HG02678 (cell line): ENCODE data around the gene RAB1B.
"Not testable (repeated sequence)": the region's sequence is repeated elsewhere in the genome, so short reads cannot be mapped to it uniquely, and the experiment has no call there.

ENCODE experiments used
- ATAC-seq: cut with Tn5 transposase; IDR thresholded peaks from one replicate; pipeline ENCODE4 v1.9.1; 2021; ENCODE audit warnings: mild to moderate bottlenecking, moderate library complexity; ENCODE audit not compliant: unreplicated experiment

The RAB1B gene

DNA sequence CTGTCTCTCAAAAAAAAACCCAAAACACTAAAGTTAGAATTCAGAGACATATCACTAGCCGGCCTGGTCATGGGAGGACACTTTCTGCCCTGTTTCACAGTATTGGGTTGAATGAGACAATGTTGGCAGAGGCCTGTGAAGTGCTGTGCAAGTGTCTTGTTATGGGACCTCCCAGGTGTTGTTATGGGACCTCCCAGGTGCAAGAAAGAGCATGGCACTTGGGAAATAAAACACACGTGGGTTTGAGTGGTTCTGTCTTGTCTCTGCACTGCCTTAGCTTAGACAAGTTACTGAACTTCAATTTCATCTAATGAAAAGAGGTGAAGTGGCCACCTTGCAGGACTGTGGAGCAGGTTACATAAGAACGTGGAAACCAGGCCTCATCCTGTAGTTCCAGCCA is 28.9 kb upstream of the RAB1B start:
- ATAC-seq = no peak

DNA sequence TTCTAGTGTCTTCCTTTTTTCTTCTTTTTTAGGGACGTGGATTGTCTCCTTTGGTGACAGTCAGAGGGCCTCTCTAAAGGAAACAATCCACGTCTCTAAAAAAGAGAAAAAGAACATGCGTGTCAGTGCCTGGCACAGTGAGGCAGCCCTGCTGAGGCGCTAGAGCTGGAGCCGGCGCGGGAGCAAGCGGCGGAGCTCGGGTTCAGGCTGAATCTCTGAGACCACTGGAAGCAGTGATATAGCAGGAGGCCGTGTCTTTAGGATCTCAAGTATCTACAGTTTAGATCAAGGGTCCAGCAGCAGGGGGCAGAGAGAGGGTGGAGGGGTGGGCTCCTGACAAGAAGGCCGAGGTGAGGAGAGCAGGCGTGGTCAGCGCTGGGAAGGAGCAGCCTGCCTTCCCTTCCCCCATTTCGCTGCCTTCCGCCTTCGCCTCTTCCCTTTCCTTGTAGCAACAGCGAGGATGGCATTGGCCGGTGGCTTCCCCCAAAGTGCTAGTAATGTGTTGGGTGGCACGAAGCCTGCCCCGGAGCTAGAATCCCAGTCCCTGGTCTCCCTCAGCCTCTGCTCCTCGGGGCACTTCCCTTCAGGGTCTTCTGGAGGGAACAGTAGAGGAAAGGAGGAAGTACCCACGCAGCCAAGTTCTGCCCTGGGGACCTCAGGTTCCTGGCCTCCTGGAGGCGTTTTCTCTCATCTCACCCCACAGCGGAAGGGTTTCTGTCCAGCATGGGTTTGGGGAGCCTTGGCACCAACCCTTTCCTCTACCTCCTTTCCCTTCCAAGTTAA is 28.2 kb upstream of the RAB1B start:
- no peak for ATAC-seq

DNA sequence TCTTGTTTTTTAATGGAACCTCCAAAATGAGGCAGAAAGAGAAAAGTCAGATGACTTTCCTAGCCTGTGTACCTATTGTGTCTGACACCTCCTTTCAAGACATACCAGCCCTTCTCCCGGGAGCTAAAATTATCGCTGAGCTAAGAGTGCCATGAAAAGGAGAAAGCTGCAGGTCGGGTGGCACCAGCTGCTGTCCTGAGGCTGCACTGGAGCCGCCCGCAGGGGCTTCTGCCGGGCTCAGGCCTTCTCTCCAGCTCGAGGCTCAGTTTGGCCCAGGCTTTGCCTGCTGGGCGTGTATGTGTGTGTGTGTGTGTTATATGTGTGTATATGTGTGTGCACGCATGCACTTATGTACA is 27.7 kb upstream of the RAB1B start:
- ATAC-seq = no peak

DNA sequence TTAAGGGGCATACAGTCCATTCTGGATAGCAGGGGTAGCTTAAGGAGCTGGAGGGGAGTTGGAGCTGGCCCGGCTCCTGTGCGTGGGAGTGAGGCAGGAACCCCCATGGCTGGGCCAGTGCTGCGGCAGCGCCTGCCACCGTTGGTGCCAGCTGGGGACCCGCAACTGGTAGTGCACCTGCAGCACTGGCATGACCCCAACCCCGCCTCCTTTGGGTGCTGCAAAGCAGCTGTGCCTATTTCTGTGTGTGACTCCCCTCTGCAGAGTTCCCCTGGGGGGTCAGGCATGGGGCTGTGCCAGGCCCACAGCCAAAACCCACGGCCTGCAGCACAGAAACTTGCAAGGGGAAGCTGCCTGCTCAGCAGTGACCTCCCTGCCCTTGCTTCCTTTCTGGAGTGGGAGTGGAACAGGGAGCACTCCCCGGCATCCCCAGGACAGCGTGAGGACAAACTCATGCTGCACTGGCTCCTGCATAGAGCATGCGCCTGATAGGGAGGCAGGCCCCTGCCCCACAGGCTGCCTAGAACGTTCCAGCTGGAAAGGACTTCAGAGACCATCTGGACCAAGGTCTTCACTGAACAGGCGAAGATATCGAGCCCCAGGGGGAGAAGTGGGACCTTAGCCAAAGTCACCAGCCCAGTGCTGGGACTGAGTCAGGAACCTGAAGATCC is 26.2 kb upstream of the RAB1B start:
- no peak for ATAC-seq

DNA sequence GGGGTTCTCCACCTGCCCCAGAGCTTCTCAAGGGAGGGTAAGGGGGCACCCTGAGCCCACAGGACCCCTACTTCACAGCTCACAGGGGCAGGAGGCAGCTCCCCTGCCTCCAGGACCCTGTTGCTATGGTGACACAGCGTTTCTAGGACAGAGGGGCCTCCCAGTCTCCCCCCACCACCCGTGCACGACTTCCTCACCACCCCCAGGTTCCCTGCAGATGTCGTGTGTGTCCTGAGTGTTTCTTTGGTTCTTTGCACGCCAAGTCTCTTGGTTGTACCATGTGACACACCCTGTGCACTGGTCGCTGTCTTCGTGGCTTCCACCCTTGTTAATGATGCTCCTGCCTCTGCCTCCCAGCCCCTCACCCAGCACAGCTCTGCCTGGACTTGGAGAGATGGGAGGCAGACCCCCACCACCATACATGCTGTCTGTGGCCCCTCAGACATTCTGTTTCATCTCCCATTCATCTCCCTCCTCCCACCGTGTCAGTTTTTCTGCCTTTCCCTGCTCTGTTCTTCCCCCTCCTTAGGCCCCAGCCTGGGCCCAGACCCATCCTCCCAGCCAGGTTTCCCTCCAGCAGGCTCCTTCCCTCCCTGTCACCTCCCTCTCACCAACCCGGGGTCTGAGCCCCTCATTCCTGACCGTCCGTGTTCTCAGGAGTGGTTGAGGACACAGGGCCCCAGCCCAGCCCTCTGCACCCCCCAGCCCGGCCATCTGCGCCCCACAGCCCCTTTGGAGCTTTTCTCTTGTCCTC is 24.5 kb upstream of the RAB1B start:
- no peak for ATAC-seq

DNA sequence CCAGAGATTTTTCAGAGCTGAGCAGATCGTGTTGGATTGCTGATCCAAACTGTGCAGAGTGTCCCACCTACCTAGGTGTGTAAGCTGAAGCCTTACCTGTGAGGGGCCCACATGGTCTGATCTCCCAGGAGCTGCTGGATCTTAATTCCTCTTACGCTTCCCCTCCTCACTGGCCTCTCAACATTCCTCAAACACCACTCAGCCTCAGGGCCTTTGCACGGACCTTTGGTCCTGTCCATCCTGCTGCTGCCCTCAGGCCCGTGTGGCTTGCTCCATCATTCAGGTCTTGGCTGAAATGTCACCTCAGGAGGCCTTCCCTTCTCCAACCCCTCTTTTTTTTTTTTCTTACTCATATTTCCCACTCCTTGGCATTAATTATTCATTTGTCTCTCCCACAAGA is 21.1 kb upstream of the RAB1B start:
- ATAC-seq = no peak

DNA sequence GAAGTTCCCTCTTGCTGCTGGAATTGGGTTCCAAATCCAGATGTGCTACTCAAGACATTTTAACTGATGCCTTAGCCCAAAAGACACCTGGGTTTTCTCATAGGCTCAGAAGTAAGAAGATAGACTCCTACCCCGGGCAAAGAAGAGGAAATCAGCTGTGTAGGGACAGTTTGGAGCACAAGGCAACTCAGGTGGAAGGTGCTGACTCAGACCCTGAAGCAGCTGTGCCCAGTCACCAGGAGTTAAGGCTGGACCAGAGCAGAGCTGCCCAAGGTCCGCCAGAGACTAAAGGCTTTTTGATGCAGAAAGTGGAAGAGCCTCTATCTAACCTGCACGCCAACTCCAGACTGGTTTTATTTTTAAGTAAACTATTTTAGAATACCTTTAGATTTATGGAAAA is 20.6 kb upstream of the RAB1B start:
- ATAC-seq = no peak

DNA sequence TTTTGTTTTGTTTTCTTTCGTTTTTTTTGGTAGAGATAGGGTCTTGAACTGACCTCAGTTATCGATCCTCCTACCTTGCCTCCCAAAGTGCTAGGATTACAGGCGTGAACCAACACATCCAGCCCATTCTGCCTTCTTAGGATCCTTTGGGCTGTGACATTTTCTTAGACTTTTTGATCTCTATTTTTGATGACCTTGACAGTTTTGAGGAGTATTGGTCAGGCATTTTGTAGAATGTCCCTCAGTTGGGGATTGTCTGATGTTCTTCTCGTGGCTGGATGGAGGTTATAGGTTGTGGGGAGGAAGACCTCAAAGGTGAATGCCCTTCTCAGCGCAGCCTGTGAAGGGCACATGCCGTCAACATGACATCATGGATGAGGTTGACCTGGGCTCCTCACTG is 19.5 kb upstream of the RAB1B start:
- no peak for ATAC-seq

DNA sequence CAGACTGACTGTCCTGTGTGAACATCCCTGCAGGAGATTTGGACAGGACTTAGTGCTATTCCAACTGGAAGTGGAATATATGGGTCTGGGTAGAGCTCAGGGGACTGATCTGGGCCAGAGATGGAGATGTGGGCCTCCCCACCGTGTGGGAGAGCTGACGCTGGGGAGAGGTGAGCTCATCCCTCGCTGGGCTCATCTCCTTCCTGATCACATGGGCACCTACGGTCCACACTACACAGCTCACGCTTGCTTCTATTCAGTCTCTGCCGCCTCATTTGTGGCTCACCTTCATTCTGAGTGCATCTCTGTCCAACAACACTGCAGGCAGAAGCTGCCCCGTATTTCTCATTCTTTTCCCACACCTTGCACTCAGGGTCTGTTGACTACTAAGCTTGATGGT is 16.6 kb upstream of the RAB1B start:
- ATAC-seq = no peak

DNA sequence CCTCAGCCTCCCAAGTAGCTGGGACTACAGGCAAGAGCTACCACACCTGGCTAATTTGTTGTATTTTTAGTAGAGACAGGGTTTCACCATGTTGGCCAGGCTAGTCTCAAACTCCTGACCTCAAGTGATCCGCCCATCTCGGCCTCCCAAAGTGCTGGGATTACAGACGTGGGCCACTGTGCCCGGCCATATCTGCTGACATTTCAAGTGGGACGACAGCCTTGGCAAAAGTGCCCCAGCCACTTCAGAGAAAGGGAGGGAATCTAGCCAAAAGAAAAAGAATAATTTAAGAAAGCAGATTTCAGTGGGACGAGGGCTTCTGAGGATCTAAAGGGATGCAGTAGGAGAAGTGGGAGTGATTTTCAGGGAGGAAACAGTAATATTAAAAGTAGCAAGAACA is 15.4 kb upstream of the RAB1B start:
- not testable (repeated sequence) for ATAC-seq

DNA sequence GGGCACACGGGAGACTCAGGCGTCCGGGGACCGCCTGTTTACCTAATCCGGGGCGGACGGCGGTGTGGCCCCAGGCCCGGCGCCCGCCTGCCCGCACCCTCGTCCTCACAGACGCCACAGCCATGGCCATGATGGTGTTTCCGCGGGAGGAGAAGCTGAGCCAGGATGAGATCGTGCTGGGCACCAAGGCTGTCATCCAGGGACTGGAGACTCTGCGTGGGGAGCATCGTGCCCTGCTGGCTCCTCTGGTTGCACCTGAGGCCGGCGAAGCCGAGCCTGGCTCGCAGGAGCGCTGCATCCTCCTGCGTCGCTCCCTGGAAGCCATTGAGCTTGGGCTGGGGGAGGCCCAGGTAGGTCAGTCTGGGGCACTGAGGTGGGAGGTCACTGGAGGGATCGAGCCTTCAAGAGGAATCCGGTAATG is 10.0 kb upstream of the RAB1B start:
- ATAC-seq = no peak

DNA sequence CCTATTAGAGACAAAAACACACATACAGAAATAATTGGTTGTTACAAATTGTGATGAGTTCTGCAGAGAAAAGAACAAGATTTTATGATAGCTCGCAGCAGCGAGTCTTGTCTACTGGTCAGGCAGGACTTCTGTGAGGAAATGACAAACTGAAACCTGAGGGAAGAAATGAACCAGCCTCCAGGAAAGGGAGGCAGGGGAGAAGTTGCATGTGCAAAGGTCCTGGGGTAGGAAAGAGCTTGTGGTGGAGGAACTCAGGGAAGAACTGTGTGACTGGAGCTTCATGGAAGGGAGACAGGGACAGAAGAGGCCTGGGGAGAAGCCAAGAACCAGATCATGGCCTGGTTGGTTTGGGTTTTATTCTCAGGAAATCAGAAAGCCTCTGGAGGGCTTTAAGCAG is 9.2 kb upstream of the RAB1B start:
- ATAC-seq = no peak

DNA sequence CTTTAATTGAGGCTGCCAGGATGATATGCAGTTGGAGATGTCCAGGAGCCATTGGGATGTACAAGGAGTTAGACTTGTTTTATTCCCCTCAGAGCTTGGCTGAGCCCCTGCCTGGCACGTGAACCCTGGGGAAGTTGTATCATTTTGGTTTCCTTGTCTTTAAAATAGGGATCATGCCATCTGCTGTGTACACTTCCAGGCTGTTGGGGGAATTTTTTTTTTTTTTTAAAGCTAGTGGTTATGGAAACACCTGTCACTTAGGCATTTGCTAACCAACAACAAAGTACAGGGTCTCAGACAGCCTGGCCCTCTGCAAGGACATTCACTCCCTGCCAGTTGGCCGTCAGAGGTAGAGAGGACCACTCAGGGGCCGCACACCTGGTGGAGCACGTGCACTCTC is 8.5 kb upstream of the RAB1B start:
- ATAC-seq = no peak

DNA sequence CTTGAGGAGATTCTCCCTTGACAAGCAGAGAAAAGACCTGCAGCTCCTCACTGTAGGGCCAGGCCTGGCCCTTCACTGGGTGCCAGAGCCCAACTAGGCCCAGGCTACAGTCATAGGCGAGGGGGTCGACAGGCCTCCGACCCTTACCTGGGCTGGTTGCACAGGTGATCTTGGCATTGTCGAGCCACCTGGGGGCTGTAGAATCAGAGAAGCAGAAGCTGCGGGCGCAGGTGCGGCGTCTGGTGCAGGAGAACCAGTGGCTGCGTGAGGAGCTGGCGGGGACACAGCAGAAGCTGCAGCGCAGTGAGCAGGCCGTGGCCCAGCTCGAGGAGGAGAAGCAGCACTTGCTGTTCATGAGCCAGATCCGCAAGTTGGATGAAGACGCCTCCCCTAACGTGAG is 6.9 kb upstream of the RAB1B start:
- no peak for ATAC-seq

DNA sequence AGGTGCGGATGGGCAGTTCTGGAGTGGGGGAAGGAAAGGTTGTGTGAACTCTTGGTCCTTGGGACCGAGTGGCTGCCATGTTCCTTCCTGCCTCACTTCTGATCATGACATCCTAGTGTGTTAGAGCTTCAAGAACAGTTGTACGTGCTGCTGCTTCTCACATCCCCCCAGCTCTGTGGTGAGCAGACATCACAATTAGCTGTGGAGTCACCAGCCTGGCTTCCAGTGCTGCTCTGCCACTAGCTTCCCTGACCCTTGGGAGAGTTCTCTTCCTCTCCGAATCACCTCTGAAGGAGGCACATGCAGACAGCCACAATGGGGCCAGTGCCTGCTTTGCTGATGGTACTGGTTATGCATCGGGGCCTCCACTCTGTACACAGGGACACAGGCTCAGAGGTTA is 6.2 kb upstream of the RAB1B start:
- ATAC-seq = no peak

DNA sequence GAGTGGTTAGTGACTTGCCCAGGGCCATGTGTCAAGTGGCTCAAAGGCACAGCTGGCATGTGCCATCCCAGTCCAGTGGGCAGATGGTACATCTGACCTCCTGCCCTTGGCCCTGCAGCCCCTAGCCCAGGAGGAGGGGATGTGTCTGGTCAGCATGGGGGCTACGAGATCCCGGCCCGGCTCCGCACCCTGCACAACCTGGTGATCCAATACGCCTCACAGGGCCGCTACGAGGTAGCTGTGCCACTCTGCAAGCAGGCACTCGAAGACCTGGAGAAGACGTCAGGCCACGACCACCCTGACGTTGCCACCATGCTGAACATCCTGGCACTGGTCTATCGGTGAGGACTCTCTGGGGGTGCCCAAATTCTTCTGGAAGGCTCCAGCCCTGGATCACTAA is 5.7 kb upstream of the RAB1B start:
- ATAC-seq = no peak

DNA sequence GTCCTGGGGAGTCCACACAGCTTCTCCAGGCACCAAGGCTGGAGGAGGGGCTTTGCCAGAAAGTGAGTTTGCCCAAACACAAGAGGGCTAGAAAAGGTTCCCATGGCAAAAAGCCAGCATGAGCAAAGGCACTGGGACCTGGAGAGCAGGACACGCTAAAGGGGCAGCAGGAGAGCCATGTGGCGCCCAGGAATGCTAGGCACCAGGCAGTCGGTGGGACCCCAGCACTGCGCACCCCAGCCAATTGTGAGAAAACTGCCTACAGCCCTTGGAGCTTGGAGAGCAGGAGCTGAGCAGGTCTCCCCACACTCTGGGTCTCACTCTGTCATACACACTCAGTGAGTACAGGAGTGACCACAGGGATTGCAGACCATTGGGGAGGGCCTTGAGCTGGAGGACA is 5.2 kb upstream of the RAB1B start:
- ATAC-seq = no peak

DNA sequence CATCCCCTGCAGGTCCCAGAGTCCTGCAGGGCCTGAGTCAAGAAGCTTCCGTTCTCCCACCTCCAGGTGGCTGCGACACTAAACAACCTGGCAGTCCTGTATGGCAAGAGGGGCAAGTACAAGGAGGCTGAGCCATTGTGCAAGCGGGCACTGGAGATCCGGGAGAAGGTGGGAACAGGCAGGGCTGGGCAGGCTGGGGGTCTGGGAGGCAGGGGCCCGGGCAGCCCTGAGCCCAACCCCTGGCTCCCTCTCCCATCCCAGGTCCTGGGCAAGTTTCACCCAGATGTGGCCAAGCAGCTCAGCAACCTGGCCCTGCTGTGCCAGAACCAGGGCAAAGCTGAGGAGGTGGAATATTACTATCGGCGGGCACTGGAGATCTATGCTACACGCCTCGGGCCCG is 4.7 kb upstream of the RAB1B start:
- ATAC-seq = no peak

DNA sequence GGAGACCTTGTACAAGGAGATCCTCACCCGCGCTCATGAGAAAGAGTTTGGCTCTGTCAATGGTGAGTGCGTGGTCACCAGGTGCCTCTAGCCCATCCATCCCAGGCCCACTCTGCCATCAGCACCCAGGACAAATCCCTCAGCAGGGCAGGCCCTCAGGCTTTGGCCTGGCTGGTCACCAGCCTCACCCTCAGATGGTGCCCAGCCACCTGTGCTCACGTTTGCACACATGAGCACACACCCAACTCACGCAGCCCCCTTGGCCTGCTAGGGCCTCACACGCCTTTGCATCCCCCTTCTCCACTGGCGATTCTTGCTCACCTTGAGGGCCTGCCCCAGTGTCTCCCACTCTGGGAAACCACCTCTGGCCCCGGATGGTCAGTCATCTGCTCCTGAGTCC is 4.1 kb upstream of the RAB1B start:
- ATAC-seq = no peak

DNA sequence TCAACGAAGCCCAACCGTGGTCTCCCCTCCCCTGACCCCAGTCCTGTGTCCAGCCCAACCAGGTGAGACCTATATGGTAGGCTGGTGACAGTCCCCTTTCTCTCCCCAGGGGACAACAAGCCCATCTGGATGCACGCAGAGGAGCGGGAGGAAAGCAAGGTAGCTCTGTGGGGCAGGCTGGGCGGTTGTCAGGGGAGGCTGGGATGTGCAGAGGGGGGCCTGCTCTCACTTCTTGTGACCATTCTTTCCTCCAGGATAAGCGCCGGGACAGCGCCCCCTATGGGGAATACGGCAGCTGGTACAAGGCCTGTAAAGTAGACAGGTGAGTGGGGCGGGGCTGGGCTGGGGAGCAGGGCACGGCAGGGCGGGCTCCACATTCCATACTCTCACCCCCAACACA is 3.5 kb upstream of the RAB1B start:
- ATAC-seq = no peak

DNA sequence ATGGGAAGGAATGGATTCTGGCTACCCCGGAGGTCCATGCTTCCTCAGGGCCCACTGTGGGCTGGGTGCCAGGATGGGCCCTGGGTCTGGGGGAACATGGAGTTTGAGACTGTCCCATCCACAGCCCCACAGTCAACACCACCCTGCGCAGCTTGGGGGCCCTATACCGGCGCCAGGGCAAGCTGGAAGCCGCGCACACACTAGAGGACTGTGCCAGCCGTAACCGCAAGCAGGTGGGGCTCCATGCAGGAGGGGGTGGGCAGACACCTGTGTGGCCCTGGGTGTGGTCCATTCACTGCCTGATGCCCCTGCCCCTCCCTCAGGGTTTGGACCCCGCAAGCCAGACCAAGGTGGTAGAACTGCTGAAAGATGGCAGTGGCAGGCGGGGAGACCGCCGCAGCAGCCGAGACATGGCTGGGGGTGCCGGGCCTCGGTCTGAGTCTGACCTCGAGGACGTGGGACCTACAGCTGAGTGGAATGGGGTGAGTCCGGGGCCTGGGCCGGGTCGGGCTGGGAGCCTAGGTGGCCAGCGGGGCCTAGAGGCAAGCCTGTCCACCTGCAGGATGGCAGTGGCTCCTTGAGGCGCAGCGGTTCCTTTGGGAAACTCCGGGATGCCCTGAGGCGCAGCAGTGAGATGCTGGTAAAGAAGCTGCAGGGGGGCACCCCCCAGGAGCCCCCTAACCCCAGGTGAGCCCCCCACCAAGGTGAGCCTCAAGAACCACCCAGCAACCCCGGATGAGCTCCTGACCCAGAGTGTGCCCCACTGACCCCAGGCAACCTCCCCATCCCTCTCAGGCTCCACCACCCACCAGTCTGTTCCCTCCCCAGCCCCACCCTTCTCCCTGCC is 2.7 kb upstream of the RAB1B start:
- no peak for ATAC-seq
